HS-5 (cell line): Measurements from ENCODE around the gene DIP2A.
"Not testable (repeated sequence)": the region's sequence is repeated elsewhere in the genome, so short reads cannot be mapped to it uniquely, and the experiment has no call there.

ENCODE experiments used
- DNase-seq: peaks from one replicate; pipeline ENCODE4 v3.0.0-alpha.2; 2012; ENCODE audit warnings: low read depth

DIP2A gene

GRCh38 chr21:46425041-46425440, 33.6 kb upstream of the DIP2A start:
- DNase-seq = no peak

GRCh38 chr21:46425571-46425970, 33.1 kb upstream of the DIP2A start:
- DNase-seq = no peak

DNA sequence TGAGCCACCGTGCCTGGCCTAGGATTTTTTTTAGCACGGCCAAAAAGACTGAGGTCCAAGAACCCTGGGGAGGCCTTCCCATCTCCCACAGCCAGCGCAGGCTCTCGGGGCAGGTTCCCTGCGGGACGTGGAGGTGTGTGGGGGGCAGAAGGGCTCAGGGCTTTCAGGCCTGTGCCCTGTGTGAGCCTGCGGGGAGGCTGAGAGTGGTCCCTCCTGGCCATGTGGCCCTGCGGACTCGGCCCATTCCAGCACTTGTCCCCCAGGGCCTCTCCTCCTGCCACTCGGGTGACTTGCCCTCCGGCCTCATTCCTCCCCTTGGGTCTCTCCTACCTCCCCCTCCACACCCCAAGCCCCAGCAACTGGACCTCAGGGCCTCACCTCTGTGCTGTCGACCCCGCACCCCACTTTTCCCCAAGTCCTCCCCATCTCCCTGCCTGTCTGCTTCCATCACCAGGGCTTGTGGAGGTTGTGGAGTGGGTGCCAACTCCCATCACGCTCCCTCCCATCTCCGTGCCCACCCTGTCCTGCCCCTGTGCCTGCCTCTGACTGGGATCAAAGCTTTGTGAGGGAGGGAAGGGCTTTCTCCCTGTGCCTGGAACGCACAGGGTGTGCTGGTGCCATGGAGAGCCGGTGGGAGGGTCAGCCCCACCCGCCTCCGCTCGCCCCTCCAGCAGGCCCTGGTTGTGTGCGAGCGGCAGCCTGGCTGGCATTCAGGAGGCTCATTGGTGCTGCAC, 32.2 kb upstream of the DIP2A start:
- no peak for DNase-seq

DNA sequence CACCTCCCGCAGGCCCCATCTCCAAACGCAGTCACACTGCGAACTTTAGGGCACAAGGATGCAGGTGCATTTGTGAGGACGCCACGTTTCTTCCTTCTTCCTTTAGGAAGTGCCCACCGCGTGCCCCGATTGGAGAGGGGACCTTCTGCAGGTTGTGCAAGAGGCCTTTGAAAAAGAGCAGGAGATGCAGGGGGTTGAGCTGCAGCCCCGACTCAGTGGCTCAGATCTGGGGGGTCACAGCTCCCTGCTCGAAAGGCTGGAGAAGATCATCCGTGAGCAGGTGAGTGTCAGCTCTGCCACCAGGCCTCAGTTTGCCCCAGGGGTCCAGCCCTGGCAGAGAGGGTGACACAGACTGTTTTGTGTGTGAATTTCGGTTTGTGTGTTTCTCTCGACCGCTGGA, 31.2 kb upstream of the DIP2A start:
- no peak for DNase-seq

DNA sequence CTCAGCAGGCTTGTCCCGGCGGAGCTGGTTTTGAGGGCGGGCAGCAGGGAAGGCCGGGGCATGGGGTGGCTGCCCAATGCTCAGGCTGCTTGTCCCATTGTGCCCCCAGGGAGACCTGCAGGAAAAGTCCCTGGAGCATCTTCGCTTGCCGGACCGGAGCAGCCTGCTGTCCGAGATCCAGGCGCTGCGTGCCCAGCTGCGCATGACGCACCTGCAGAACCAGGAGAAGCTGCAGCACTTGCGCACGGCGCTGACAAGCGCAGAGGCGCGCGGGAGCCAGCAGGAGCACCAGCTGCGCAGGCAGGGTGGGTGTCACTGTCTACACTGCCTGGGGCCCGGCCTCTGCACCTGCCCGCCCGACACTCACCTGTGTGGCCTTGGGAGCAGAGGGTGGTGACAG, 30.4 kb upstream of the DIP2A start:
- DNase-seq = no peak

DNA sequence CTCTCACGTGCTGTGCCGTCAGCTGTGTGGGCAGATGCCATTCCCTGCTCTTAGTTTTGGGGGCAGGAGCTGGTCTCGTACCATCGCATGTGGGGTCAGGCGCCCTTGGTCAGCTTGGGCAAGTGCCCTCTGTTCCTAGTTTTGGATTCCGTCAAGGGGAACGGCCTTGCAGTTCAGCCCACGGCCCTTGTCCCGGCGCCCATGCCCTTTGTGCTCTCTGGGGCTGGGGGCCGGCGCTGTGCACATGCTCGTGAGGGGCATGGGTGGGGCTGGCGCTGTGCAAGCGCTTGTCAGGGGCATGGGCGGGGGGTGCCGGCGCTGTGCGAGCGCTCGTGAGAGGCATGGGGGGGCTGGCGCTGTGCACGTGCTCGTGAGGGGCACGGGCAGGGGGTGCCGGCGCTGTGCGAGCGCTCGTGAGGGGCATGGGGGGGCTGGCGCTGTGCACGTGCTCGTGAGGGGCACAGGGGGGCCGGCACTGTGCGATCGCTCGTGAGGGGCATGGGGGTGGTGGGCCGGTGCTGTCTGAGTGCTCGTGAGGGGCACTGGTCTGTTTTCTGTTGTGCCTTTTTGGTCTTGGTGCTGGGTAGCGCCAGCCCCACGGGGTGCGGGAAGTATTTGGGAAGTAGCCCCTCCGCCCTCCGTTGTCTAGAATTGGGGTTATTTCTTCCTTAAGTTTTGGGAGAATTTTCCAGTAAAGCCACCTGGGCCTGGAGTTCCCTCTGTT, 29.5 kb upstream of the DIP2A start:
- DNase-seq = no peak

GRCh38 chr21:46429754-46430681, 28.7 kb upstream of the DIP2A start:
- no peak for DNase-seq

DNA sequence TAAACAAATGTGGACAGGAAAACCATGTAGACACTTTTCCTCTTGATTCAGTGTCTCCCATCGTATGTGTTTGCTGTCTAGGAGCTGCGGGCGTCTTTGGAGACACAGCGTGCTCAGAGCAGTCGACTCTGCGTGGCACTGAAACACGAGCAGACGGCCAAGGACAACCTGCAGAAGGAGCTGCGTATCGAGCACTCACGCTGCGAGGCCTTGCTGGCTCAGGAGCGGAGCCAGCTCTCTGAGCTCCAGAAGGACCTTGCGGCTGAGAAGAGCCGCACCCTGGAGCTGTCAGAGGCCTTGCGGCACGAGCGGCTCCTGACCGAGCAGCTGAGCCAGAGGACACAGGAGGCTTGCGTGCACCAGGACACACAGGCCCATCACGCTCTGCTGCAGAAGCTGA, 27.2 kb upstream of the DIP2A start:
- DNase-seq = no peak

DNA sequence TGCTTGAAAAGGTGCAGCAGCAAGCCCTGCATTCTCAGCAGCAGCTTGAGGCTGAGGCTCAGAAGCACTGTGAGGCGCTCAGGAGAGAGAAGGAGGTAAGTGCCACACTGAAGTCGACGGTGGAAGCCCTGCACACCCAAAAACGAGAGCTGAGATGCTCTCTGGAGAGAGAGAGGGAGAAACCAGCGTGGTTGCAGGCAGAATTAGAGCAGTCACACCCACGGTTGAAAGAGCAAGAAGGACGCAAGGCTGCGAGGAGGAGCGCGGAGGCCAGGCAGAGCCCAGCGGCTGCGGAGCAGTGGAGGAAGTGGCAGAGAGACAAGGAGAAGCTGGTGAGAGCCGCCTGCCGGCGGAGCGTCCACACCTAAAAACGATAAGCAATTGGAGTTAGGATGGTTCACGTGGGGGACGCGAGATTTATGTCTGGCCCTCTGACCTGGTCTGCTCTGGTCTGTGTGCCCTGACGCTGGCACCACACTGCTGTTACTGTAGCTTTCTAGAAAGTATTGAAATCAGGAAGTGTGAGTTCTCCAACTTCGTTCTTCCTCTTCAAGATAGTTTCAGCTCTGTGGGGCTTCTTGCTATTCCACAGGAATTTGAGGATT, 26.7 kb upstream of the DIP2A start:
- DNase-seq = no peak

- DNase-seq = not testable (repeated sequence)
Measured at GRCh38 chr21:46433116-46433515, 25.6 kb upstream of the DIP2A start.

- DNase-seq = no peak
Measured at GRCh38 chr21:46434322-46434958, 24.3 kb upstream of the DIP2A start.

DNA sequence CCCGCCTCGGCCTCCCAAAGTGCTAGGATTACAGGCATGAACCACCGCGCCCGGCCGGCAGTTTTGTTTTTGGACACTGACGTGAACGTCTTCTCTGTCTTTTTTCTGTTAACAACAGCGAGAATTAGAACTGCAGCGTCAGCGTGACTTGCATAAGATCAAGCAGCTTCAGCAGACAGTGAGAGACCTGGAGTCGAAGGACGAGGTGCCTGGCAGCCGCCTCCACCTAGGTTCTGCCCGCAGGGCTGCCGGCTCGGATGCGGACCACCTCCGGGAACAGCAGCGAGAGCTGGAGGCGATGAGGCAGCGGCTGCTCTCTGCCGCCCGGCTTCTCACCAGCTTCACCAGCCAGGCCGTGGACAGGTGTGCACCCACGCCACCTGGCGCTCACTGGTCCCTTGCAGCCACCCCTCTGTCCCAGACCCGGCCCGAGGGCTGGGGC, 22.9 kb upstream of the DIP2A start:
- no peak for DNase-seq

DNA sequence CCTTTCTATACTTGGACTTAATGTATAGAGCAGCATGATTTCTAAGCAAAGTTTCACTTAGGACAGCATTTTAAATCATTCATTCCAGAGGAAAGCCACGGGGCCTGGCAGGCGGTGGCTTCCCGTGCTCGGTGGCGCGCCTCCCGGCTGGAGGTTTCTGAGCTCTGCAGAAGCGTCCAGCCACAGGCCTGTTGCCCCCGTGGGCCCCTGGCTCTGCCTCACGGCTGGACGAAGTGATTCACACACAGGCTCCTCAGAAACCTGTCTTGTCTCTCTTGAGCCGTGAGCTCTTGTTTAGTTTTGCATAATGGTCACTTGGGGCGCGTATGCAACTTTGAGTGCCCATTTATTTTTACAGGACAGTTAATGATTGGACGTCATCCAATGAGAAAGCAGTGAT, 22.1 kb upstream of the DIP2A start:
- no peak for DNase-seq

GRCh38 chr21:46437096-46437498, 21.6 kb upstream of the DIP2A start:
- DNase-seq = no peak

- no peak for DNase-seq
Measured at GRCh38 chr21:46437511-46437910, 21.2 kb upstream of the DIP2A start.

- DNase-seq = no peak
Measured at GRCh38 chr21:46438241-46438640, 20.4 kb upstream of the DIP2A start.

GRCh38 chr21:46439906-46440305, 18.8 kb upstream of the DIP2A start:
- no peak for DNase-seq

DNA sequence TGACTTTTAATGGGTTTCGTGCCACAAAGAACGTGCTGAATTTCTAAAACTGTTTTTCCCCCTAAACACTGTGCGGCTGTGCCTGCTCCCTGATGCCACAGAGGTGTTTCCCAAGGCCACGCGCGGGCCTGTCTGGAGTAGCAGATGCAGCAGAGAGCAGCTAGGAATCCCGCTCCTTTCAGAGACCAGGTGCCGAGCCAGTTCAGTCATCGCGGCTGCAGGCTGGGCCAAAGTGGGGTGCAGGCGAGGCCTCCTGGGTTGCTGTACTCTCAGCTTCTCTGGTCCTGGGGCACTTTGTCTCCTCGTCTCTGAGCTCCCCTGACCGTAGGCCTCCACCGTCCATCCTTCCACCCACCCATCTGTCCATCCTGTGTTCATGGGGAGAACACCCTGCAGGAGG, 17.4 kb upstream of the DIP2A start:
- DNase-seq = no peak

- DNase-seq = no peak
Measured at GRCh38 chr21:46441961-46442498, 16.7 kb upstream of the DIP2A start.

GRCh38 chr21:46442938-46443337, 15.8 kb upstream of the DIP2A start:
- DNase-seq = no peak

DNA sequence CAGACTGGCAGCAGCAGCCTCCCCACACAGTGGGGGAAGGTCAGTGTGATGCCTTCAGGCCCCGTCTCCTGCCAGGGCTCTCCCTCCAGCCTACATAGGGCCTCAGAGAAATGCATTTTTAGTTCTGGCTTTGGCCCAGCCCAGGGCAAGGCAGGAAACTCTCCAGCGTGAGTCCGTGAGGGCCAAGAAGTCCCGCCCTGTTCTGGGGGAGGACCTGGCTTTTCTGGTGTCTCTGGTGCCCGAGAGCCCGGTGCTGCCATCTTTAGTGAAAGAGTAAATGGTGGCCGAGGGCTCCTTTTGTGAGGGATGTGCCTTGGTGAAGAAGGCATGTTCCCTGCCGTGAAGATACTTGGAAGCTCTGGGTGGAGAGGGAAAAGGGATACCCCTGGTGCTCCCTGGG, 14.8 kb upstream of the DIP2A start:
- DNase-seq = no peak
